Measurements from ENCODE around the gene GAB3.

Gene GAB3

GRCh38 chrX:154714925-154715324 is 36.0 kb downstream of the GAB3 start:
- peak; percentile 56 for DNase-seq (ENCODE audit: low read depth)
- H3K4me3 ChIP-seq (ENCODE audit: low read length), result no peak overlapping the region
- peak; percentile 74 for TF ChIP-seq CTCF (IDR thresholded peaks at IDR 0.05; ENCODE audit: insufficient read depth, low read depth, low read length, missing control alignments)

- no peak overlapping the region for H3K4me3 ChIP-seq (ENCODE audit: low read length)
- TF ChIP-seq CTCF (IDR thresholded peaks at IDR 0.05; ENCODE audit: insufficient read depth, low read depth, low read length, missing control alignments), result no peak
Measured at GRCh38 chrX:154712781-154713740, 37.8 kb downstream of the GAB3 start.

GRCh38 chrX:154711264-154711663 is 39.6 kb downstream of the GAB3 start:
- no peak for TF ChIP-seq CTCF (IDR thresholded peaks at IDR 0.05; ENCODE audit: insufficient read depth, low read depth, low read length, missing control alignments)
- no peak overlapping the region for H3K4me3 ChIP-seq (ENCODE audit: low read length)
- no peak for DNase-seq (ENCODE audit: low read depth)

More at GRCh38 chrX:154712781-154713740, 37.8 kb downstream of the GAB3 start:
- peak; percentile 75 for DNase-seq (ENCODE audit: low read depth)

GRCh38 chrX:154710309-154710708 is 40.6 kb downstream of the GAB3 start:
- TF ChIP-seq CTCF (IDR thresholded peaks at IDR 0.05; ENCODE audit: insufficient read depth, low read depth, low read length, missing control alignments), result no peak
- DNase-seq (ENCODE audit: low read depth), result no peak
- H3K4me3 ChIP-seq (ENCODE audit: low read length), result no peak overlapping the region

- no peak for DNase-seq (ENCODE audit: low read depth)
- H3K4me3 ChIP-seq (ENCODE audit: low read length), result no peak overlapping the region
- no peak for TF ChIP-seq CTCF (IDR thresholded peaks at IDR 0.05; ENCODE audit: insufficient read depth, low read depth, low read length, missing control alignments)
Measured at GRCh38 chrX:154698630-154699248, 52.1 kb downstream of the GAB3 start.

GRCh38 chrX:154696676-154697045 is 54.2 kb downstream of the GAB3 start:
- no peak for TF ChIP-seq CTCF (IDR thresholded peaks at IDR 0.05; ENCODE audit: insufficient read depth, low read depth, low read length, missing control alignments)
- H3K4me3 ChIP-seq (ENCODE audit: low read length), result no peak overlapping the region
- DNase-seq (ENCODE audit: low read depth), result no peak

Data from epithelial cell of esophagus (primary cell).